GM12891 (cell line): Measurements from ENCODE around the gene POLR1D.

Experiments used
- POLR2A ChIP-seq: IDR thresholded peaks from 2 replicates; pipeline ENCODE4 v1.6.1; 2011; ENCODE audit warnings: low read depth, low read length, control low read depth
- POLR2AphosphoS5 ChIP-seq: IDR thresholded peaks from 2 replicates; pipeline ENCODE4 v1.6.1; 2011; ENCODE audit warnings: low read depth, low read length, control low read depth
- SPI1 ChIP-seq: IDR thresholded peaks from 2 replicates; pipeline ENCODE4 v1.6.1; 2011; ENCODE audit warnings: low read depth, low read length, control low read depth

DNA sequence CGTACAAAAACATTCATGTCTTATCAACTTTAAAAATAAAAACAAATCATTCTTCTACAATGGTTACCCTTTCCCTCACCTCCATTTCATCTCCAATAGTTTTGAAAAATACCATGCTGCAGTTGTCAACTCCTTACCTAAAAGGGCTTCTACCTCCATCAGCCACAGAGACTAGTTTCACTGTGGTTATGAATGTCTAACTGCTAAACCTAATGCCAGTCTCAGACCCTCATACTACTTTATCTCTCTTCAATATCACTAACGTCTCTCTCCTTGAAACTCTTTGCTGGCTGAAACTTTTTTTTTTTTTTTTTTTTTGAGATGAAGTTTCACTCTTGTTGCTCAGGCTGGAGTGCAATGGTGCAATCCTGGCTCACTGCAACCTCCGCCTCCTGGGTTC lies 28.4 kb upstream of the POLR1D start:
- no peak for TF ChIP-seq POLR2A
- TF ChIP-seq SPI1 = no peak
- no peak for TF ChIP-seq POLR2AphosphoS5
